Caco-2 (cell line): Measurements from ENCODE around the gene TIAM1. TPM values are rescaled to one million over a fixed set of nuclear protein-coding genes. Genes with fewer than 3 reads are reported as not detected.

ENCODE experiments used
- BruUV-seq: library from RNA; stranded (reverse); fragments of 400-500 nt; replicated peaks from 2 replicates; lab custom pipeline; 2021; lab: Mats Ljungman, UMichigan
- CTCF ChIA-PET: fragments of 300-600 bp; sonication (Branson Sonifier 250); formaldehyde crosslinking; loops from one replicate; lab custom pipeline; 2022; ENCODE audit warnings: antibody characterized with exemption; lab: Charles Lee
- POLR2A ChIA-PET: fragments of 300-600 bp; sonication (Branson Sonifier 250); formaldehyde crosslinking; loops from one replicate; lab custom pipeline; 2022; ENCODE audit warnings: antibody characterized with exemption; lab: Charles Lee
- DNase-seq, 2 experiments: peaks; one replicate each; pipeline versions ENCODE4 v3.0.0 to v3.0.0-alpha.2; 2020 to 2022
- H3K27me3 ChIP-seq: replicated peaks from 2 replicates; pipeline ENCODE4 v1.6.0; 2011; ENCODE audit warnings: low read length; ENCODE audit not compliant: control insufficient read depth, insufficient read depth
- H3K36me3 ChIP-seq: 2 replicates; pipeline ENCODE4 v1.5.1; 2011; ENCODE audit warnings: low read length; ENCODE audit not compliant: control insufficient read depth, insufficient read depth
- H3K4me1 ChIP-seq: fragments of 250-450 bp; sonication (Bioruptor Pico); 2 replicates; pipeline ENCODE4 v1.5.1; 2020; ENCODE audit warnings: mild to moderate bottlenecking
- H3K4me3 ChIP-seq: 2 replicates; pipeline ENCODE4 v1.5.1; 2011; ENCODE audit warnings: low read depth, mild to moderate bottlenecking, control low read depth, low read length
- H3K9me3 ChIP-seq: fragments of 250-450 bp; sonication (Bioruptor Pico); 2 replicates; pipeline ENCODE4 v1.5.1; 2020; ENCODE audit warnings: mild to moderate bottlenecking, moderate library complexity
- H3K27ac Mint-ChIP-seq: one replicate; pipeline ENCODE4 v1.8.0; 2022; ENCODE audit warnings: mixed read lengths; ENCODE audit not compliant: unreplicated experiment
- H3K27me3 Mint-ChIP-seq: one replicate; pipeline ENCODE4 v1.8.0; 2022; ENCODE audit warnings: mixed read lengths; ENCODE audit not compliant: insufficient read depth, unreplicated experiment
- H3K36me3 Mint-ChIP-seq: one replicate; pipeline ENCODE4 v1.8.0; 2022; ENCODE audit warnings: mild to moderate bottlenecking, mixed read lengths; ENCODE audit not compliant: insufficient read depth, unreplicated experiment
- H3K4me1 Mint-ChIP-seq: one replicate; pipeline ENCODE4 v1.8.0; 2022; ENCODE audit warnings: low read depth, mixed read lengths; ENCODE audit not compliant: unreplicated experiment
- H3K4me3 Mint-ChIP-seq: one replicate; pipeline ENCODE4 v1.8.0; 2022; ENCODE audit warnings: mild to moderate bottlenecking, moderate library complexity, mixed read lengths; ENCODE audit not compliant: unreplicated experiment
- H3K9me3 Mint-ChIP-seq: one replicate; pipeline ENCODE4 v1.8.0; 2022; ENCODE audit warnings: mixed read lengths; ENCODE audit not compliant: unreplicated experiment
- intact Hi-C: fragments of 100-400 bp; cut with micrococcal nuclease; formaldehyde crosslinking; loops from one replicate; pipeline ENCODE4 v1.10.0; 2022; ENCODE audit not compliant: unreplicated experiment
- total RNA-seq: library from RNA; stranded (reverse); gene quantifications from 2 replicates; pipeline ENCODE4 v1.2.3, GENCODE V29; 2022
- TF ChIP-seq, protein P1 (sequence below), 2 experiments: fragments of 200-600 bp in 1 of 2; IDR thresholded peaks; 1 replicate in 1 of 2; 2 replicates in 1 of 2; pipeline versions ENCODE4 v1.5.1 to v1.8.0; 2011 to 2022; ENCODE audit warnings: antibody characterized with exemption in 1 of 2, control low read depth in 1 of 2, inconsistent platforms in 1 of 2, low read depth in 1 of 2, low read length in 1 of 2, mild to moderate bottlenecking in 1 of 2, moderate library complexity in 1 of 2; ENCODE audit not compliant: insufficient read depth in 1 of 2, severe bottlenecking in 1 of 2, unreplicated experiment in 1 of 2

The TIAM1 gene
- total RNA-seq, 1 experiment from 2014 or later: 5.2 TPM

DNA sequence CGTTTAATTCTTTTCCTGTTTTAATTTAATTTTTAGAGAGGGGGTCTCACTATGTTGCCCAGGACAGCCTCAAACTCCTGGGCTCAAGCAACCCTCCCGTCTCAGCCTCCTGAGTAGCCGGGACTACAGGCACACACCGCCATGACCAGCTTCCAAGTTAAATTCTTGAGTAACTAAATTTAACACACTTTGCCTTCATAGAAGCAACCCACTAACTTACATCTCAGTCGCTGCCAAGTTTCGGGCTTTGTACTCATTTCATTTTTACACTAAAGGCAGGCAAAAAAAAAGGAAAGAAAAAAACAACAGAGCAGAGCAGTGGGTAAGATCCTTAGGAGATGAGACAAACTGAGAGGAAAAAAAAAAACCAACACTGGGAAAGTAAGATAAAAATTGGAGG, 3.5 kb downstream of the TIAM1 start:
- DNase-seq: no peak
- H3K4me1 ChIP-seq: no peaks in the 10 kb centered on the region
- H3K27me3 Mint-ChIP-seq: no peaks in the 10 kb centered on the region
- no peak overlapping the region for H3K4me3 Mint-ChIP-seq
- H3K27me3 ChIP-seq: no peaks in the 10 kb centered on the region
- no peaks in the 10 kb centered on the region for H3K9me3 Mint-ChIP-seq
- H3K27ac Mint-ChIP-seq: no peak overlapping the region
- ChIA-PET POLR2A (no interaction called here), CTCF (no interaction called here)
- H3K36me3 ChIP-seq: no peaks in the 10 kb centered on the region
- no peak overlapping the region for H3K4me3 ChIP-seq
- H3K9me3 ChIP-seq: no peaks in the 10 kb centered on the region
- BruUV-seq: no TSS peak
- intact Hi-C loops: no loop called here
- no peaks in the 10 kb centered on the region for H3K36me3 Mint-ChIP-seq
- TF ChIP-seq, protein P1, sequence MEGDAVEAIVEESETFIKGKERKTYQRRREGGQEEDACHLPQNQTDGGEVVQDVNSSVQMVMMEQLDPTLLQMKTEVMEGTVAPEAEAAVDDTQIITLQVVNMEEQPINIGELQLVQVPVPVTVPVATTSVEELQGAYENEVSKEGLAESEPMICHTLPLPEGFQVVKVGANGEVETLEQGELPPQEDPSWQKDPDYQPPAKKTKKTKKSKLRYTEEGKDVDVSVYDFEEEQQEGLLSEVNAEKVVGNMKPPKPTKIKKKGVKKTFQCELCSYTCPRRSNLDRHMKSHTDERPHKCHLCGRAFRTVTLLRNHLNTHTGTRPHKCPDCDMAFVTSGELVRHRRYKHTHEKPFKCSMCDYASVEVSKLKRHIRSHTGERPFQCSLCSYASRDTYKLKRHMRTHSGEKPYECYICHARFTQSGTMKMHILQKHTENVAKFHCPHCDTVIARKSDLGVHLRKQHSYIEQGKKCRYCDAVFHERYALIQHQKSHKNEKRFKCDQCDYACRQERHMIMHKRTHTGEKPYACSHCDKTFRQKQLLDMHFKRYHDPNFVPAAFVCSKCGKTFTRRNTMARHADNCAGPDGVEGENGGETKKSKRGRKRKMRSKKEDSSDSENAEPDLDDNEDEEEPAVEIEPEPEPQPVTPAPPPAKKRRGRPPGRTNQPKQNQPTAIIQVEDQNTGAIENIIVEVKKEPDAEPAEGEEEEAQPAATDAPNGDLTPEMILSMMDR (IDR thresholded peaks at IDR 0.05; ENCODE audit: insufficient read depth in 1 of 2, low read depth in 1 of 2, low read length in 1 of 2, severe bottlenecking in 1 of 2, unreplicated experiment in 1 of 2): no peak
- no peaks in the 10 kb centered on the region for H3K4me1 Mint-ChIP-seq

DNA sequence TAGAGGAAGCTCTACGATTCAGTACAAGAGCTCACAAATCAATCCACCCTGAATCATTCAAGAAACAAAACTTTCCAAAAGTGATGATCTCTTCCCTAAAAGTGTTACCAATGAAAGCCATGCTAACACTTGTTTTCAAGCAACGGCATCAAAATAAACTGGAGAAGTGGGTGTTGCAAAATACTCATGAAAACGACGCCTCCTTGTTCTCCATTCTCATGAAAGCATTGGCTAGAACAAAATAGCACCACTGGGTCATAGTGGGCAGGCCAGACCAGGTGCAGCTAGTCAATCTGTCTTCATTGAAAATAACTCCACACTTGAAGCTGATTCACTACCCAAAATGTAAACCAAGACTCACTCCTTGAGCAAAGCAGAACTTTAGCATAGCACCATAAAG, 4.3 kb downstream of the TIAM1 start:
- no peak overlapping the region for H3K4me3 Mint-ChIP-seq
- intact Hi-C loops: no loop called here
- TF ChIP-seq, protein P1 (IDR thresholded peaks at IDR 0.05; ENCODE audit: insufficient read depth in 1 of 2, low read depth in 1 of 2, low read length in 1 of 2, severe bottlenecking in 1 of 2, unreplicated experiment in 1 of 2): no peak
- H3K4me1 ChIP-seq: no peaks in the 10 kb centered on the region
- CTCF ChIA-PET: no interaction called here
- H3K27ac Mint-ChIP-seq: no peak overlapping the region
- H3K9me3 ChIP-seq: no peaks in the 10 kb centered on the region
- H3K4me1 Mint-ChIP-seq: no peaks in the 10 kb centered on the region
- no peak for DNase-seq
- H3K36me3 Mint-ChIP-seq: no peaks in the 10 kb centered on the region
- POLR2A ChIA-PET: no interaction called here
- no peaks in the 10 kb centered on the region for H3K27me3 ChIP-seq
- no peak overlapping the region for H3K4me3 ChIP-seq
- no peaks in the 10 kb centered on the region for H3K27me3 Mint-ChIP-seq
- no peaks in the 10 kb centered on the region for H3K36me3 ChIP-seq
- H3K9me3 Mint-ChIP-seq: no peaks in the 10 kb centered on the region
- no TSS peak for BruUV-seq

DNA sequence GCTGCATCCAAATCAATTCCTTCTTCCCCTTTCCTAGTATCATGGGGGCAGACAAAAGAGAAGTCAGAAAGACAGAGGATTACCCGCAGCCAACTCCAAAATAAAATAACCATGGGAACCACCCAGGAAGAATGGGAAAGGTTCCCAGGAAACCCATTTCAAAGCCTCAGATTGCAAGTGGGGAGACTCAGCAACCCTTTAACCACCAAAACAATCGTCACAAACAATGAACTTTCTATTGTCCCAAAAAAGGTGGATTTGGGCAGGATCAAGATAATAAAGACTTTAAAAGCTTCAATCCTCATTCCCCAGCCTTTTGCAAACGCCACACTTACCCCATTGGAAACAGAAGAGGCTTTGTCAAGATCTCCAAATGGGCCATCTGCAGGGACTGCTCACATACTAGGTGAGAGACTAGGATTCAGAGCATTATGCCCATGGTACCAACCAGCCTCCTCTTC, 5.1 kb downstream of the TIAM1 start:
- Mint-ChIP-seq H3K4me1 (no peaks in the 10 kb centered on the region), H3K36me3 (no peaks in the 10 kb centered on the region), H3K9me3 (no peaks in the 10 kb centered on the region), H3K4me3 (no peak overlapping the region), H3K27me3 (no peaks in the 10 kb centered on the region), H3K27ac (no peak overlapping the region)
- Histone ChIP-seq H3K36me3 (no peaks in the 10 kb centered on the region), H3K4me3 (no peak overlapping the region), H3K27me3 (no peaks in the 10 kb centered on the region), H3K4me1 (no peaks in the 10 kb centered on the region), H3K9me3 (no peaks in the 10 kb centered on the region)
- intact Hi-C loops: no loop called here
- TF ChIP-seq, protein P1 (IDR thresholded peaks at IDR 0.05; ENCODE audit: insufficient read depth in 1 of 2, low read depth in 1 of 2, low read length in 1 of 2, severe bottlenecking in 1 of 2, unreplicated experiment in 1 of 2): no peak
- ChIA-PET CTCF (no interaction called here), POLR2A (no interaction called here)
- no TSS peak for BruUV-seq
- no peak for DNase-seq
